ENCODE results near the gene ZBTB7C. TPM values are rescaled to one million over a fixed set of nuclear protein-coding genes. Genes with fewer than 3 reads are reported as not detected.

The ZBTB7C gene
- total and polyA plus RNA-seq, 9 of the 15 experiments (the other 6 are each of a cell fraction or from before 2014, with no cell fraction given), result not detected

GRCh38 chr18:48046843-48047242 is 362.3 kb downstream of the ZBTB7C start:
- Histone ChIP-seq H3K4me2 (ENCODE audit: insufficient read depth, low read length) (no peak overlapping the region), H4K20me1 (replicated peaks; ENCODE audit: control insufficient read depth, insufficient read depth, low read length) (no peaks in the 10 kb centered on the region), H3K9ac (ENCODE audit: insufficient read depth in 1 of 2, low read depth in 2 of 2, low read length in 2 of 2) (no peak overlapping the region), H3K27ac (ENCODE audit: extremely low read depth, low read depth, low read length) (no peak overlapping the region), H3K27me3 (ENCODE audit: control insufficient read depth in 2 of 2, insufficient read depth in 2 of 2, low read length in 2 of 2) (no peaks in the 10 kb centered on the region; a peak in 1 of 5 replicates), H3K79me2 (ENCODE audit: control insufficient read depth, insufficient read depth, low read length) (no peaks in the 10 kb centered on the region), H3K36me3 (ENCODE audit: control insufficient read depth, insufficient read depth, low read length) (no peaks in the 10 kb centered on the region), H3K9me3 (replicated peaks; ENCODE audit: control insufficient read depth, insufficient read depth, low read depth, low read length) (no peaks in the 10 kb centered on the region), H3K9me1 (ENCODE audit: control insufficient read depth, insufficient read depth, low read length) (no peaks in the 10 kb centered on the region), H3K4me1 (replicated peaks in 1 of 2; ENCODE audit: control insufficient read depth in 2 of 2, insufficient read depth in 2 of 2, low read length in 2 of 2) (no peaks in the 10 kb centered on the region; a peak in 1 of 5 replicates), H2AFZ (ENCODE audit: low read depth, low read length) (no peak overlapping the region), H3K4me3 (no peak overlapping the region)
- DNase-seq (ENCODE audit: extremely low read depth in 1 of 4, low spot score in 3 of 4) (no peak), ATAC-seq (no peak), FAIRE-seq (no peak)
- in situ Hi-C loops (cut with MboI), result no loop called here
- CTCF ChIA-PET (ENCODE audit: low intra/inter-chr PET ratio), result no interaction called here
- WGBS (ENCODE audit: insufficient coverage, low coverage, missing lambda C conversion rate), result 0% methylated on average over 5 of the region's 5 CpGs
- POLR2A ChIA-PET, result no interaction called here
- intact Hi-C loops (cut with micrococcal nuclease), result no loop called here
- no TSS peak for BruUV-seq (replicated peaks)
- TF ChIP-seq ZFP1 (CRISPR knock-in tag; IDR thresholded peaks at IDR 0.05) (no peak), SRSF1 (IDR thresholded peaks at IDR 0.05; ENCODE audit: low read depth, low read length) (no peak), U2AF1 (optimal IDR thresholded peaks at IDR 0.05; ENCODE audit: low read depth, low read length) (no peak), ZNF174 (CRISPR knock-in tag; IDR thresholded peaks at IDR 0.05) (no peak), ZC3H8 (IDR thresholded peaks at IDR 0.05) (no peak), KLF1 (tag; IDR thresholded peaks at IDR 0.05) (no peak), POLR2B (IDR thresholded peaks at IDR 0.05; ENCODE audit: low read depth, partially characterized antibody) (no peak)
- TF ChIP-seq, protein P1, sequence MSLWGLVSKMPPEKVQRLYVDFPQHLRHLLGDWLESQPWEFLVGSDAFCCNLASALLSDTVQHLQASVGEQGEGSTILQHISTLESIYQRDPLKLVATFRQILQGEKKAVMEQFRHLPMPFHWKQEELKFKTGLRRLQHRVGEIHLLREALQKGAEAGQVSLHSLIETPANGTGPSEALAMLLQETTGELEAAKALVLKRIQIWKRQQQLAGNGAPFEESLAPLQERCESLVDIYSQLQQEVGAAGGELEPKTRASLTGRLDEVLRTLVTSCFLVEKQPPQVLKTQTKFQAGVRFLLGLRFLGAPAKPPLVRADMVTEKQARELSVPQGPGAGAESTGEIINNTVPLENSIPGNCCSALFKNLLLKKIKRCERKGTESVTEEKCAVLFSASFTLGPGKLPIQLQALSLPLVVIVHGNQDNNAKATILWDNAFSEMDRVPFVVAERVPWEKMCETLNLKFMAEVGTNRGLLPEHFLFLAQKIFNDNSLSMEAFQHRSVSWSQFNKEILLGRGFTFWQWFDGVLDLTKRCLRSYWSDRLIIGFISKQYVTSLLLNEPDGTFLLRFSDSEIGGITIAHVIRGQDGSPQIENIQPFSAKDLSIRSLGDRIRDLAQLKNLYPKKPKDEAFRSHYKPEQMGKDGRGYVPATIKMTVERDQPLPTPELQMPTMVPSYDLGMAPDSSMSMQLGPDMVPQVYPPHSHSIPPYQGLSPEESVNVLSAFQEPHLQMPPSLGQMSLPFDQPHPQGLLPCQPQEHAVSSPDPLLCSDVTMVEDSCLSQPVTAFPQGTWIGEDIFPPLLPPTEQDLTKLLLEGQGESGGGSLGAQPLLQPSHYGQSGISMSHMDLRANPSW (CRISPR knock-in tag; IDR thresholded peaks at IDR 0.05), result no peak

Measured in K562 (cell line).